HG03066 (cell line): Measurements from ENCODE around the gene PHF21B.
"Not testable (repeated sequence)": the region's sequence is repeated elsewhere in the genome, so short reads cannot be mapped to it uniquely, and the experiment has no call there.

ENCODE experiments used
- ATAC-seq: cut with Tn5 transposase; IDR thresholded peaks from one replicate; pipeline ENCODE4 v1.9.1; 2021; ENCODE audit warnings: low read depth; ENCODE audit not compliant: unreplicated experiment

Gene PHF21B

DNA sequence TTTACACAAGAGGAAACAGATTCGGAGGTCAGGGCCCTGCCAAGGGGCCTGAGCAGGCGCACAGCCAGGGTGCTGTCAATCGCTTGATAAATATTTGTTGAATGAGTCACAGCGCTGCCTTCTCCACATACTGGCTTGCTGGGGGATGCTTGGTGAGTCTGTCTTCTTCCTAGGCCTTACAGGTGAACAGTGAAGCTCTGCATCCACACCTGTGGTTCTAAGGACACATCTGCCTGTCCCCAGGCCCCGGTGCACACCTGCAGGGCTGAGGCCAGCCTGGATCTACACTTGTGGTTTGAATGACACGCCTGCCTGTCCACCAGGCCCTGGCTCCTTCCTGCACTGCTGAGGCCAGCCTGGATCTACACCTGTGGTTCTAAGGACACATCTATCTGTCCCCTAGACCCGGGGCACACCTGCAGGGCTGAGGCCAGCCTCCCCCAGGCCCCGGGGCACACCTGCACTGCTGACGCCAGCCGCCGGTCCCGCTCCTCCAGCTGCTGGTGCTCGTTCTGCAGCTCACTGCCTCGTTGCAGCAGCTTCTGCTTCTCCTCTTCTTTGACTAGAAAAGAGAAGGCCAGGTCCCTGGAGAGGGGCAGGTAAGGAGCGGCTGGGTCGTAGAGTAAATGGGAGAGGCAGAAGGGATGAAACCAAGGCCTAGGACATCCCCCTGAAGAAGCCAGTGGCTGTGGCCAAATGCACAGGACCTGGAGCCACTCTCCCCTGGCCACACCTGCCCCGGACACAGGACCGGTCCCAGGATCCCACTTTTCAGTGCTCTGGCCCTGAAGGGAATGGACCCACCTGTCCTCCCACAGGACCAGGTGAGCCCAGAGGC, 124.6 kb downstream of the PHF21B start:
- ATAC-seq: no peak

DNA sequence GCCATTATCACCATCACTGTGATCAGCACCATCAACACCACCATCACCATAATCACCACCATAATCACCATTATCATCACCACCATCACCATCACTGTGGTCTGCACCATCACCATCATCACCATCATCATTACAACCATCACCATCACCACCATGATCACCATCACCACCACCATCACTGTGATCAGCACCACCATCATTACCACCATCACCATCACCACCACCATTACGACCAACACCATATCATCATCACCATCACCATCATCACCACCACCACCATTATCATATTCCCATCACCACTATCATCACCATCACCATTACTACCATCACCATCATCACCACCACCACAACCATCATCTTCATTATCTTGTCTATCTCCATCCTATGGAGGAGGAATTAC, 125.2 kb downstream of the PHF21B start:
- no peak for ATAC-seq

DNA sequence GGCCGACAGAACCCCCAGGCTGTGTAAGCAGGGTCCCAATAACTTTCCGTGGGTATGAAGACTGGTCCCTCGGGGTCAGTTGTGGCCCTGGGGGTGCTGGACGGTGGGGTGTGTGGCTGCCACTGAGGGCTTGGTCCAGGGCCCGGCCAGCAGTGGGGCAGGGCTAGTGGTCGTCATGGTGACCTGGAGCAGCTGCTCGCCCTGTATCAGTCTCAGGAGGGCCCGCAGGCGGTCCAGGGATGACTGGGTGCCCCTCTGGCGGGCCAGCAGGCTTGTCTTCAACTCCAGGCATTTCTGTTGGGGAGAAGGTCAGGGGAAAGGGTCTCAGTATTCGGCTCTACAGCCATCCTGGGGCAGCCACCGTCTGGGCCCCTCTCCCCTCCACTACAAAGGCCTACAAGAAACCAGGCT, 126.8 kb downstream of the PHF21B start:
- no peak for ATAC-seq

DNA sequence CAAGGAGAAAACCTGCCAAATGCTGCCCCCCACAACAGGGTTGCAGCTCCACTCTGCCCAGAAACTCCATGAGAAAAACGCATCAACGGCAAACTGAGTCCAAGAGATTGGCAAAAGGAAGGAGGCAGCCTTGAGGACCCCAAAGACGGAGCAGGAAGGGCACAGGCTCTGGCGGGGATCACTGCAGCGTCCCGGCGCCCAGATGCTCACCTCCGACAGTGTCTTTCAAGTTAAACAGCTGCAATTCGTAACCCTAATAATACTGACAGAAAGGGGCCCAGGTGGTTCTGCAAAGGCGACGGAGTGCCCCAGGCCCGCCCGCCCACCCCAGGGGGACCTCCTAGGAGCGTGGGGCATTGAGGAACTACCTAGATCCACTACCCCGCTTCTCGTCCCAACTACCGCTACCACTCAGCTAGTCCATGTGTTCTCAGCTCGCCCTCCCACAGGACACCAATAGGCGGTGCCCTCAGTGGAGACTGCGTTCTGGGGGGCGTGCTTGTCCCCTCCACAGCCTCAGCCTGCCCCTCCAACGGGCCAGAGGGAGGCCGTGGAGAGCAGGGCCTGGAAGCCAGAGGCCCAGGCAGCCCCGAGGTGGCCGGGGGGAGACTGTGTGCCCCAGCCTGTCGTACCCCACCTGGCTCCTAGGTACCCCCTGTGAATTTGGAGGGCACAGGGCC, 127.4 kb downstream of the PHF21B start:
- ATAC-seq: no peak

DNA sequence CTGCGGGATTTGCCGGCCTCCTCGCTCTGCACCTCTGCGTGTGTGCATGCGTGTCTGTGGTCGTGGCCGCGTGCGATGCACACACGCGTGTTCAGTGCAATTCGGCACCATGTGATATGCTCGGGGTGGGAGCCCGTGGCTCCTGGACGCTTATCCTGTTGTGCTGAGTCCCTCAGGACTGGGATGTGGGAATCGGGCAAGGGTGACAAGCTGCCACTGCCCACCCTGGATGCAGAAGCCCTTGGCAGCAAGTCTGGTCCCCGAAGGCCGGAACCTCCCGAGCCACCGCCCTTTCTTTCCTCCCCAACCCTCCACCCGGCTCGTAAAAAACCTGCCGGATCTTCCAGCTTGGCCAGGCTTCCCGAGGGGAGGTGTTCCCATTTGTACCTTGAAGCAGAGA, 128.2 kb downstream of the PHF21B start:
- ATAC-seq: no peak

DNA sequence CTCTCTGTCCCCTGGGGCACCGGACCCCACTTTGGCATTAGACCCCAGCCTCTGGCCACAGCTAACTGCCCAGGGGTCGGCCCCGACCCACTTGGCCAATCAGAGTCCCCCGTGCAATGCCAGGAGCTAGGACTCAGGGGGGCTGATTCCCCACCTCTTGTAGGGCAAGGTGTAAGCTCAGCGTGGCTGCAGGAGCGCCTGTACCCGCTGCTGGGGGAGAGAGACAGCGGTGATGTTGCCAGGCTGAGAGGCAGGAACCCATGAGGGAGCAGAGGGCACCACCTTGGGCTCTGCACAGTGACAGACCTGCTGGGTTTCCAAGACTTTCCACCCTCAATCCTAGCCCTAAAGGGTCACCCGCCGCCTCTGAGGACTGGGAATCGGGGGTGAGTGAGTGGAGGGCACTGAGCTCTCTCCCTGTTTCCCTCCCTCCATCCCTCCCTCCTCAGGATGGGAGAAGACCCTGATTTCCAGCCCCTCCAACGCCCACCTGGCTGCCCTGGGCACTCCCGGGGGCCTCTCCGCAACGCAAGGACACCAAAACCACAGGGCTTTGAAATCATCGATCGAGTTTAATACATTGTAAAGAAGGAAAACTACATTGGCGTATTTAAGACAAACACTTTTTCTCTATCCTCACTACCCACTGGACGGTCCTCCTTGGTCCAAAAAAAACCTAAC, 129.1 kb downstream of the PHF21B start:
- ATAC-seq: no peak

DNA sequence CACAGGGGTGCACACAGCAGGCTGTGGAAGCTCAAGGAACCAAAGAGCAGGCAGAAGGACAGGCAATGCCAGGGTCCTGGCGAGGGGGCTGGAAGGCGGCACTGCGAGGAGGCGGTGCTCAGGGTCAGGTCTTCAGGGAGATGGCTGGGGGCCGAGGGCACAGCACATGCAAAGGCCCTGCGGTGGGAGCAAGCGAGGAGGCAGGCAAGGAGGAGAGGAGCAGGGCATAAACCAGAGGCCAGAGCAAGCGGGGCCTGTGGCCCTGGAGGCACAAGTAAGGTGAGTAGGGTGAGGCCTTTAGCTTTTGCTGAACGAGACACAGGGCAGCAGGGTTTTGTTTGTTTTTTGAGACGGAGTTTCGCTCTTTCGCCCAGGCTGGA, 130.5 kb downstream of the PHF21B start:
- ATAC-seq: no peak

DNA sequence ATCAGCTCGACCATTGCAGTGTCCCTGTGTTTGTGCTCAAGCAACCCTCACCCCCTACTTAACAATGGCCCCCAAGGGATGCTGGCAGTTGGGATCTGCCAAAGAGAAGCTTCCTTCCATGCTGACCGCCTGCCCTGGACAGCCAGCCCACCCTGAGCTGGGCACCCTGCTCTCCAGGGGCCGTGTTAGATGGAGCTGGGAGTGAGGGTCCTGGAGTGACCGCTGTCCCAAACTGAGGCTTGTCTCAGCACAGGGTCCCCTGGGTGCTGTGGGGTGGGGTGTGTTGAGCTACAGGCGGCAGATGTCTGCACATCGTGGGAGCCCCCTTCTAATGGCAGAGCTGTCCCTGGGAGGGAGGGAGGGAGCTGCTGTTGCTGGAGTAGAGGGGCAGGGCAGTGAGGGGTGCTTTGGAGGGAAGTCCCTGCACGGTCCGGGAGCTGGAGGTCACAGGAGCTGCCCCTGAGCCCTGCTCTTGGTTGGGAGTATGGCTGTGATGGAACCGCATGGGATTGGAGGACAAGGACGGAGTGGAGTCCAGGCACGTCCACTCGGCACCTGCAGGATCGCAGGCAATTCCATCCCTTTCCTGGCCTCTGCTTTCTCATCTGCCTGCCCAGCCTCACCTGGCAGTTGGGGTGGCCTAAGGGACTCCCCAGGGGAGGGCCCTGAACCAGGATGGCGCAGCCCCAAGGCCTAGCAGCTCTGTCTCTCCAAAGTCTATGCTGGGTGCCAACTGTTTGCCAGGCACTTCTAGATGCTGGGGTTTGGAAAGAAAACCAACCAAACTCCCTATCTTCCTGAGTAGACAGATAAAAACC, 131.1 kb downstream of the PHF21B start:
- no peak for ATAC-seq

DNA sequence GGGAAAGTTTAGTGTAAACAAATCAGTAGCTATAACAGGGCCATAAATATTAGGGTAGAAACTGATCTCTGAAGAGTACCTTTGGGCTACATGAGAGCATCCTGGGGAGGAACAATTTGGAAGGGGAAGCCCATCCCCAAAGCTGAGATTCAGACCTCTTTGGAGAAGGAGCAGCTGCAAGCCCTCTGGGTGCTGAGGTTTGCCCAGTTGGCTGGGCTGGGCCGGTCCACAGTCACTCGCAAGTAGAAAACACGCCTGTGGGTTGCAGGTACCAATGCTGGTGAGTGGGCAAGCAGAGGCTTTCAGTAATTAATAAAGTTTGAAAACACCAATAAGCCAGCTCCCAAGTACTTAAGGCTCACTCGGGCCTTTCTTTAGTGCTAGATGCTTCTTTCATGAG, 132.9 kb downstream of the PHF21B start:
- ATAC-seq: no peak

DNA sequence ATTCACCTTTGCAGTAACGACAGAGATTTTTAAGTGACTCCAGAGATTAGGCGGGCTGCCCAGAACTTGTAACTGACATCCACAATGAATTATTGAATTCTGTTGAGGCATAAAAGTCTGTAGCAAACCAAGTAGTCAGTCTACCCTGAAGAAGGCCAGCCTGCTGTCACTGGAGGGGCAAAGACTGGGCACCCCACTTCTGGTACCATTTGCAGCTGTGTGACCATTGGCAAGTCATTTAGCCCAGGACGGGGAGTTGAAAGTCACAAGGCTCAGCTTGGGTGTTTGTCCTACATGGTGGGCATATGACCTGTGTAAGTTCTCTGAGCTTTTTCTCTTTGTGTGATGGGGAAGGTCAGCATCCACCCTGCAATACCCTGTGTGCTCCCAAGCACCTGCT, 138.0 kb downstream of the PHF21B start:
- ATAC-seq: no peak

DNA sequence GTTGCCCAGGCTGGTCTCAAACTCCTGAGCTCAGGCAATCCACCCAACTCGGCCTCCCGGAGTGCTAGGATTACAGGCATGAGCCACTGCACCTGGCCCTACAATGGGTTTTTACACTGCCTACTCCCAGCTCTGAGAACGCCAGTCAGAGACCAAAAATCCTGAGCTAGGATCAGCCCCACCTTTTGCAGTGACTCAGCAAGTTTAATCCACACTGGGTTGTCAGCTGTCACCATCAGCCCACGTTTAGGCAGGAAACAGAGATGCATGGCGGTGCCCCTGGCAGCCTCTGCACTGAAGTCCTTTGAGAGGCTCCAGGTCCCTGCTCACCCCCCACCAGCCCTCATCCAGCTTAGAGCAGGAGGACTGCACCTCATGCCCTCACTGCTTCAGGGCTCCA, 139.8 kb downstream of the PHF21B start:
- no peak for ATAC-seq

DNA sequence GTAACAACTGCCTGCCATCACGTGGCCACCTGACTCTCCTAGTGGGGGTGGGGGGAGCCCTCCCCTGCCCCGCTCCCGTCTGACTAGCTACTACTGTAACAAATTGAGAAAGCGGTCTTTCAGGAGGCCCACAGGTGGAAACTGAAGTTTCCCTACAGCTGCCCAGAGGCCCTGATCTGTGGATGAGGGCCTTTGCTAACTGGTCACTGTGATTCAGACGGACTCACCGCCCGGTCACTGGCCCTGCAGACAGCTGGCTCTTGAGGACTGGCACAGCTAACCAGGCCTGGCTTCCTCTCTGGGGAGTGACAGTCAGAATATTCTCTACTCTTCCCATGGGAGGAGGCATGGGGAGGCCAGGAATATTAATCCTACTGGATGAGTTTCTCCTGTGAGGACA, 140.6 kb downstream of the PHF21B start:
- no peak for ATAC-seq

DNA sequence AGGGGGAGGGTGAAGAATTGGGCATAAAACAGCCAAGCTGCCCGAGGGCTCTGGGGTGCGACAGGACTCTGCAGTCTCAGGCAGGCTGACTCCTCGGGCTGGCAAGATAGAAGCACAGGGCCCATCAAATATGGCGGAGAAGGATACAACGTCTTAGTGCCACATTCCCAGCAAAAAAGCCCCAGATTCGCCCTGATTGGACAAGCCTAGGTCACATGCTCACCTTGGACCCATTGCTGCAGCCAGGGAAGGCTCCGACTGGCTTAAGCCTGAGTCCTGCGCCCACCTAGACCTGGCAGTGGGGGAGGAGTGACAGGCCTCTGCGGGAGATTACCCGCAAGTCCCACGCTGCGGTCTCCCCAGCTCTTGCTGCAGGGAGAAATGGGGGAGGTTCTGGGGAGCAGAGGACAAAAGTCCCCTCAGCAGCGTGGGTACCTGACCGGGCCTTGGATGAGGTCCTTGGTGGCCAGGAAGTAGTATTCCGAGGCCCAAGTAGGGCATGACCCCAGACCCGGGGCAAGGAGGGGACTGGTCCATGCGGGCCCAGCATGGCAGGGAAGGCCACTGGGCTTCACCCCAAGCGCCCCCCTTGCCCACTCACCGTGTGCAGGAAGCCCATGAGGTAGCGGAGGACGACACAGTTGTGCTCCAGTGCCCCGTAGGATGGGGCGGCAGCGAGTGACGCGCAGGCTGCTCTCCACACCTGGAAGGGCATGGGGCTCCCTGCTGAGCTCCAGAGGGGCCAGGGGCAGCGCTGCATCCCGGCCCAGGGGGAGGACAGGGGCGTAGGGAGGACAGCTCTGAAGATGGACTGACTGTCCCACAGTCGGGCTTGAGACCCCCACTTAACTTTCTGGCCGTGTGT, 144.4 kb downstream of the PHF21B start:
- ATAC-seq: no peak

DNA sequence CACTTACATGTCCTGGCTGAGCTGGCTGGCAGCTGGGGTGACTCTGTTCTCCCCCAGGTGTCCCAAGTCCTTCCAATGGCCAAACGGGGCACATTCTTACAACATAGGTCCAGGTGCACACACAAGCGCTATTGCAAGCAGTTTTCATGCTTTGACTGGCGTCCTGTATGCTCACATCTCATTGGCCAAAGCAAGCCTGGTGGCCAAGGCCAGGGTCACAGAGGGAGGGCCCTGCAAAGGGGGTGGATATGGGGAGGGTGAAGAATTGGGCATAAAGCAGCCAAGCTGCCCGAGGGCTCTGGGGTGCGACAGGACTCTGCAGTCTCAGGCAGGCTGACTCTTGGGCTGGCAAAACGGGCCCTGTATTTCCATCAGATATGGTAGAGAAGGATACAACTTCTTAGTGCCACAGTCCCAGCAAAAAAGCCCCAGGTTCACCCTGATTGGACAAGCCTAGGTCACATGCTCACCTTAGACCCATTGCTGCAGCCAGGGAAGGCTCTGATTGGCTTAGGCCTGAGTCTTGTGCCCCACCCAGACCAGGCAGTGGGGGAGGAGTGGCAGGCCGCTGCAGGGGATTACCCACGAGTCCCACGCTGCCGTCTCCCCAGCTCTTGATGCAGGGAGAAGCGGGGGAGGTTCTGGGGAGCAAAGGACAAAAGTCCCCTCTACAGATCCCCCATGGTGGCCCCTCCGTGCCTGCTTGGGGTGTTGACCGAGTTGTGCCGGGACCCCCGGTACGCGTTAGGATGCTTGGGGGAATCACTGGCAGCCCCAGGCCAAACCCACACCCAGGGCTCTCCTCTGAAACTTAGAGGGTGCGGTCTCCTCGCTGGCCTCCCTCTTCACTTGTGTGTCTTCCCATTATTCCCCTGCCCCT, 146.6 kb downstream of the PHF21B start:
- ATAC-seq: no peak

DNA sequence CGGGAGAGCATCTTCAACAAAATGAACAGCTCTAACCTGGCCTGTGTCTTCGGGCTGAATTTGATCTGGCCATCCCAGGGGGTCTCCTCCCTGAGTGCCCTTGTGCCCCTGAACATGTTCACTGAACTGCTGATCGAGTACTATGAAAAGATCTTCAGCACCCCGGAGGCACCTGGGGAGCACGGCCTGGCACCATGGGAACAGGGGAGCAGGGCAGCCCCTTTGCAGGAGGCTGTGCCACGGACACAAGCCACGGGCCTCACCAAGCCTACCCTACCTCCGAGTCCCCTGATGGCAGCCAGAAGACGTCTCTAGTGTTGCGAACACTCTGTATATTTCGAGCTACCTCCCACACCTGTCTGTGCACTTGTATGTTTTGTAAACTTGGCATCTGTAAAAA, 147.5 kb downstream of the PHF21B start:
- ATAC-seq: no peak

DNA sequence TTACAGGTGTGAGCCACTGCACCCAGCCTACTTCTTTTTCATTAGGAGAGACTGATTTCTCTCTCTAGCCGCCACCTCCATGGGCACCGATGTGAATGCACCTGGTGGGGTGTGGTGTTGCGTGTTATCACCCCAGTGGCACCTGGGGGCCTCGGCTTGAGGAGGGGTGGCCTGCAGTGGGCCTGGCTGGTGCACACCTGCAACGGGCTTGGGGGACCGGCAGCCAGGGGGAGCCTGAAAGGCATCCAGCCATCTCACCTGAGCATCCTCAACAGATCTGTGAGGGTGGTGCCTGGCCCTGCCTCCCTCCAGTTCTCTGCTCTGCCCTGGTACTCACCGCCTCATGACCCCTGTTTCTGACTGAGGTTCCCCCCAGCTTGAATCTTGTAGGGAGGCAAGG, 148.6 kb downstream of the PHF21B start:
- ATAC-seq: no peak

DNA sequence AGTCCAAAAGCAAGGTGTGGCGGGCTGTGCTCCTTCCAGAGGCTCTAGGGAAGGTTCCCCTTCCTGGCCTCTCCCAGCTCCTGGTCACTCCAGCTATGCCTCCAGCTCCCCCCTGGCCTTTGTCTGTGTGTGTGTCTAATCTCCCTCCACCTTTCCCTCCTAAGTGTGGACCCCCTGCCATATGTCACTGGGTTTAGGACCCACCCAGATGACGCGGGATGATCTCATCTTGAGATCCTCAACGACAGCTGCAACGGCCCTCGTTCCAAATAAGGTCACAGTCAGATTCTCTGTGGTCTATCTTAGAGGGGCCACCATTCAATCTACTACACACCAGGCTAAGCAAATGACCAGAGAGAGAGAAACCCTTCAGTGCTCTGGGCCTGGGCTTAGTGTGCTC, 149.5 kb downstream of the PHF21B start:
- no peak for ATAC-seq

DNA sequence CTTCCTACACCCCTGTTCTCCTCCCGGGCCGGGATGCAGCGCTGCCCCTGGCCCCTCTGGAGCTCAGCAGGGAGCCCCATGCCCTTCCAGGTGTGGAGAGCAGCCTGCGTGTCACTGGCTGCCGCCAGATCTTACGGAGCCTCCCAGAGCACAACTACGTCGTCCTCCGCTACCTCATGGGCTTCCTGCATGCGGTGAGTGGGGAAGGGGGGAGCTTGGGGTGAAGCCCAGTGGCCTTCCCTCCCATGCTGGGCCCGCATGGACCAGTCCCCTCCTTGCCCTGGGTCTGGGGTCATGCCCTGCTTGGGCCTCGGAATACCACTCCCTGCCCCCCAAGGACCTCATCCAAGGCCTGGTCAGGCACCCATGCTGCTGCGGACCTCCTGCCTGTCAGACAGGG, 150.2 kb downstream of the PHF21B start:
- no peak for ATAC-seq

DNA sequence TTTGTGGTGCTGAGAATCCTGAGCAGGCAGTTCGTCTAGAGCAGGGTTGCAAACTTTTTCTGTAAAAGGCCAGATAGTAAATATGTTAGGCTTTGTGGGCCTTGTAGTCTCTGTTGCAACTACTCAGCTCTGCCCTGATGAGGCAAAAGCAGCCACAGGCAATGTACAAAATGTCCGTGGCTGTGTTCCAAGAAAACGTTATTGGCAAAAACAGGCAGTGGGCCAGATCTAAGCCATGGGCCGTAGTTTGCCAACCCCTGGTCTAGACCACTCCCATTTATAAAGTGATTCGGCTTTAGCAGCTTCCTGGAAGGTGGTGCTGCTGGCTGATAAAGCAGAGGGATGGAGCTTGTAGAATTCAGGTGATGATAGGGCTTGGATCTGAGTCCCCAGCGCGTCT, 151.0 kb downstream of the PHF21B start:
- ATAC-seq: not testable (repeated sequence)
